Astrocyte (in vitro differentiated cells and primary cell): ENCODE data around the gene IL6ST.

Experiments
- CTCF ChIP-seq: IDR thresholded peaks from 2 replicates; pipeline ENCODE4 v1.5.1; 2011; ENCODE audit warnings: low read depth, mild to moderate bottlenecking, inconsistent platforms, low read length, moderate library complexity; ENCODE audit not compliant: insufficient read depth
- EZH2 ChIP-seq: IDR thresholded peaks from 2 replicates; pipeline ENCODE4 v1.6.1; 2012; ENCODE audit warnings: mild to moderate bottlenecking, low read length, inconsistent platforms; ENCODE audit not compliant: insufficient read depth

- no peak for TF ChIP-seq EZH2
- no peak for TF ChIP-seq CTCF
These were observed at the start of gene IL6ST for GRCh38 chr5:55994495-55994997.
